Measurements from ENCODE around the gene RAPGEF4.

DNA sequence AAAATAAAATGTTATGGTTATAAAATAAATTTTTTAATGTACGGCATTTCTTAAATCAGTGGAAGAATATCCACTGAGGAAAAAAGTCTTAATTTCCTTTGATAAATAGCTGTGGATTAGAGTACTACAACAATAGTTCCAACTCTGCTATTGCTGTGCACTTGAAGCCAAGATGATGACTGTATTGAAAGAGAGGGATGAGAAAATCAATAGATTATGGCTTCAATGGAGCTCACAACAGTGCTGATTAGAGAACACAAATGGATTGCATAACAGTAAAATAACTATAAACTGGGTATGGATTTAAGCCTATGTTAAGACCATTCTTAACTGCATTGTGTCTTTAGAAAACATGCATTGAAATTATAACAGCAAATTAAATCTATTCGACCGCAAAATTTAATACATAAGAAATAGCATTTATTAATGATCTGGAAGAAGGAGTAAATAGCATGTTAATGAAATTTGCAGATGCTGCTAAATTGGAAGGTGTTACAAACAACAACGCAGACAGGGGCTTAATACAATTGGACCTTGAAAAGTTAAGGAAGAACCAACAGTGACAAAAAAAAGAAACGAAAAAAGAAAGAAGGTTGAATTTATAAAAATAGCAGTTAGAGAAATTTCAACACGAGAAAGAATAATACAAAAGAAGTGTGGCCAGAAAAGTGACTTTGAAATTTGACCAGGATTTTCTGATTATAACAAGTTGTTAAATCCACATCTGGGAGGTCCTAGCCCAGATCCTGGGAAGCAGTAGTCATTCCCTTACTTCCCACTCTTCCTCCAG, 331.4 kb downstream of the RAPGEF4 start:
- TF ChIP-seq POLR2AphosphoS5 (IDR thresholded peaks at IDR 0.05) (no peak), EP300 (IDR thresholded peaks at IDR 0.05) (no peak), POLR2A (IDR thresholded peaks at IDR 0.05) (no peak)
- TF ChIP-seq, protein P1, sequence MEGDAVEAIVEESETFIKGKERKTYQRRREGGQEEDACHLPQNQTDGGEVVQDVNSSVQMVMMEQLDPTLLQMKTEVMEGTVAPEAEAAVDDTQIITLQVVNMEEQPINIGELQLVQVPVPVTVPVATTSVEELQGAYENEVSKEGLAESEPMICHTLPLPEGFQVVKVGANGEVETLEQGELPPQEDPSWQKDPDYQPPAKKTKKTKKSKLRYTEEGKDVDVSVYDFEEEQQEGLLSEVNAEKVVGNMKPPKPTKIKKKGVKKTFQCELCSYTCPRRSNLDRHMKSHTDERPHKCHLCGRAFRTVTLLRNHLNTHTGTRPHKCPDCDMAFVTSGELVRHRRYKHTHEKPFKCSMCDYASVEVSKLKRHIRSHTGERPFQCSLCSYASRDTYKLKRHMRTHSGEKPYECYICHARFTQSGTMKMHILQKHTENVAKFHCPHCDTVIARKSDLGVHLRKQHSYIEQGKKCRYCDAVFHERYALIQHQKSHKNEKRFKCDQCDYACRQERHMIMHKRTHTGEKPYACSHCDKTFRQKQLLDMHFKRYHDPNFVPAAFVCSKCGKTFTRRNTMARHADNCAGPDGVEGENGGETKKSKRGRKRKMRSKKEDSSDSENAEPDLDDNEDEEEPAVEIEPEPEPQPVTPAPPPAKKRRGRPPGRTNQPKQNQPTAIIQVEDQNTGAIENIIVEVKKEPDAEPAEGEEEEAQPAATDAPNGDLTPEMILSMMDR (IDR thresholded peaks at IDR 0.05), result no peak
